Muscle of leg (tissue), 11 donors: ENCODE results near the gene MOB3B. TPM values are rescaled to one million over a fixed set of nuclear protein-coding genes. Genes with fewer than 3 reads are reported as not detected.

Experiments
- DNase-seq: peaks from one replicate; pipeline ENCODE4 v3.0.0; 2013
- H3K27ac ChIP-seq: one replicate; pipeline ENCODE4 v1.5.1; 2013; ENCODE audit warnings: mild to moderate bottlenecking, low read length, control low read depth
- H3K27me3 ChIP-seq: one replicate; pipeline ENCODE4 v1.6.1; 2013; ENCODE audit warnings: low read length; ENCODE audit not compliant: control insufficient read depth, insufficient read depth
- H3K36me3 ChIP-seq: one replicate; pipeline ENCODE4 v1.6.1; 2013; ENCODE audit warnings: low read length; ENCODE audit not compliant: control insufficient read depth, insufficient read depth
- H3K4me1 ChIP-seq: one replicate; pipeline ENCODE4 v1.6.1; 2013; ENCODE audit warnings: low read length; ENCODE audit not compliant: control insufficient read depth, insufficient read depth
- H3K4me3 ChIP-seq: one replicate; pipeline ENCODE4 v1.5.1; 2013; ENCODE audit warnings: low read length, control low read depth
- H3K9me3 ChIP-seq: replicated peaks from 2 replicates; pipeline ENCODE4 v1.6.1; 2013; ENCODE audit warnings: low read depth, low read length; ENCODE audit not compliant: control insufficient read depth
- WGBS: methylation state at CpG from one replicate; pipeline ENCODE4 v1.1.5; 2013; ENCODE audit warnings: missing lambda C conversion rate; ENCODE audit not compliant: insufficient coverage; 5-methylcytosine and 5-hydroxymethylcytosine counted together
- polyA plus RNA-seq, 8 donors: library from polyadenylated mRNA; unstranded; fragments of 120-200 nt; gene quantifications; one replicate each; pipeline versions ENCODE4 v1.2.1 to v1.2.3, GENCODE V29; 2013; ENCODE audit warnings: inconsistent platforms in 1 of 8, low replicate concordance in 1 of 8; ENCODE audit not compliant: insufficient read length in 8 of 8, insufficient read depth in 1 of 8
- total RNA-seq: library from RNA; stranded (reverse); fragments of 120-200 nt; gene quantifications from one replicate; pipeline ENCODE4 v1.2.4, GENCODE V29; 2013

MOB3B gene
- total and polyA plus RNA-seq, 9 donors, result 1.4 to 4.3 (median 2.6) TPM

DNA sequence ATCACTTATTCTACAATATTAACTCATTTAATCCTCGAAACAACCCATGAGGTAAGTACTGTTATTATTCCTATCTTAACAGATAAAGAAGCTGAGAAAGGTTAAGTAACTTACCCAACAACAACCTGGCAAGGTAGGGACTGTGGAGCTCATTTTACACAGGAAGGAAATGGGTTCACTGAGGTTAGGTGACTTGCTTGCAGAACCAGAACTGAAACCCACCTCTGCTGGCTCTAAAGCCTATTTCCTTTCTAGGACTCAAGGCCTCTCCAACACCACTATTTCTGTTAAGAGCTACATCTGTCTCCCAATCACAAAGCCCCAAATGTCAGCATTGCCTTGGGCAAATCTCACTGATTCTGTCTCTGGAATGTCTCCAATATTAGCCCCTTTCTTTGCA, 44.5 kb downstream of the MOB3B start:
- Histone ChIP-seq H3K27ac (no peak overlapping the region), H3K9me3 (no peaks in the 10 kb centered on the region)

DNA sequence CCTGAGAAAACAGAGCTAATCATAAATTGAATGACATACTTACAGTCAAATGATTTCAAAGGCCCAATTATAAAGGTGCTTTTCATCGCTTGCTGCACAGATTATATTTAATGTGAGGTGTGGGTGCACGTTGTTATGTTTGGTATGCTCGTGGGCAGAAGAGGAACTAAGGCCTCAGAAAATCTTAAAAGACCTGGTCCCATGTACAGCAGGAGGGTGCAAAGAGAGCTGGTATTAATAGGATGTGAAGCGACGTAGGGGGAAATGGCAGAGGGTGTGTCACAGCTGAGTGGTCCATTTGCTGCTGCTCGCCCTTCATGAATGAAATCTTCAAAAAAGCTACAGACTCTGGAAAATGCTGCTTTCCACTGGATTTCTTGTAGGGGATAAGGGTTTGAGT, 46.0 kb downstream of the MOB3B start:
- WGBS, result 89% methylated on average over 6 of the region's 6 CpGs
- no peak overlapping the region for H3K4me3 ChIP-seq

More for the DNA sequence above, 44.5 kb downstream of the MOB3B start:
- H3K27me3 ChIP-seq, result no peaks in the 10 kb centered on the region
- no peak for DNase-seq
- H3K4me3 ChIP-seq, result no peak overlapping the region
- no CpG with 5 or more reads among the region's 1 CpG for WGBS
- H3K4me1 ChIP-seq, result no peaks in the 10 kb centered on the region
- no peaks in the 10 kb centered on the region for H3K36me3 ChIP-seq

DNA sequence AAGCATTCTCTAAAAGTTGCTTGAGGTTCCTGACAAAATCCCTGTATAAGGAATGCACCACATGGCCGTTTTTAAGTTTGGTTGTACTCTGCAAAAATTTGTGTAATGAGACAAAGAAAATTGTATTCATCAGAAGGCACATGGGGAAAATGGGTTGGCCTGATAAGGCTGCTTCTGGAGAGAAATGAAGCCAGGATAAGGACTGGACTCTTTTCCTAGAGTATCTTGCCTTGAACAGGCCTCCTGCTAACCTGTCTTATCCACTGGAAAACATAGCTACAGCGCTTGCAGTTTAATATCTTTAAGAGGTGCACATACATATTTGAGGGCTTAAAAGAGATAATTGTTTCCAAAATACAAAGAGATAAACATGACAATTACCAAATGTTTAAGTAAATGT, 46.9 kb downstream of the MOB3B start:
- DNase-seq, result no peak
- Histone ChIP-seq H3K36me3 (no peaks in the 10 kb centered on the region), H3K27ac (no peak overlapping the region), H3K9me3 (peaks cover 2% of the 10 kb centered on the region), H3K4me3 (no peak overlapping the region), H3K4me1 (no peaks in the 10 kb centered on the region), H3K27me3 (no peaks in the 10 kb centered on the region)
- 60% methylated on average over 1 of the region's 2 CpGs for WGBS

More for the DNA sequence above, 46.0 kb downstream of the MOB3B start:
- no peak overlapping the region for H3K27ac ChIP-seq
- no peaks in the 10 kb centered on the region for H3K4me1 ChIP-seq
- no peaks in the 10 kb centered on the region for H3K9me3 ChIP-seq
- H3K27me3 ChIP-seq, result no peaks in the 10 kb centered on the region
- no peaks in the 10 kb centered on the region for H3K36me3 ChIP-seq
- DNase-seq, result no peak

DNA sequence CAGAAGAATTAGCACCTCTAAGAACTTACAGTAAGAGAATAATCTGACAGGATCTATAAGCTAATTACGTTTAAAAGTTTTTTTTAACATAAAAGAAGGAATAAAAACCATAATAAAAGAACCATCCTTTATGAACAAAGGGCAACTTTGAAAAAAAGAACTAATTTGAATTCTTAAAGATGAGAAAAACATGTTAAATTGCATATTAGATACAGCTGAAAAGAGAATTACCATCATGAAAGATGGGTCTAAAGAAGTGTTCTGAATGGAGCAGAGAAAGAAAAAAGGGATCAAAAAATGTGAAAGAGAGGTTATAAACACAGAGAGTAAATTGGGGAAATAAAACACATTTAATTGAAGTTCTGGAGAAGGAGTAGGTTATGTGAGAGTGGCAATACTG, 51.3 kb downstream of the MOB3B start:
- Histone ChIP-seq H3K27me3 (no peaks in the 10 kb centered on the region), H3K27ac (no peak overlapping the region), H3K9me3 (peaks cover 2% of the 10 kb centered on the region), H3K36me3 (no peaks in the 10 kb centered on the region), H3K4me3 (no peak overlapping the region), H3K4me1 (peaks cover 1% of the 10 kb centered on the region)
- DNase-seq, result no peak
- WGBS, result no CpG with 5 or more reads among the region's 1 CpG

DNA sequence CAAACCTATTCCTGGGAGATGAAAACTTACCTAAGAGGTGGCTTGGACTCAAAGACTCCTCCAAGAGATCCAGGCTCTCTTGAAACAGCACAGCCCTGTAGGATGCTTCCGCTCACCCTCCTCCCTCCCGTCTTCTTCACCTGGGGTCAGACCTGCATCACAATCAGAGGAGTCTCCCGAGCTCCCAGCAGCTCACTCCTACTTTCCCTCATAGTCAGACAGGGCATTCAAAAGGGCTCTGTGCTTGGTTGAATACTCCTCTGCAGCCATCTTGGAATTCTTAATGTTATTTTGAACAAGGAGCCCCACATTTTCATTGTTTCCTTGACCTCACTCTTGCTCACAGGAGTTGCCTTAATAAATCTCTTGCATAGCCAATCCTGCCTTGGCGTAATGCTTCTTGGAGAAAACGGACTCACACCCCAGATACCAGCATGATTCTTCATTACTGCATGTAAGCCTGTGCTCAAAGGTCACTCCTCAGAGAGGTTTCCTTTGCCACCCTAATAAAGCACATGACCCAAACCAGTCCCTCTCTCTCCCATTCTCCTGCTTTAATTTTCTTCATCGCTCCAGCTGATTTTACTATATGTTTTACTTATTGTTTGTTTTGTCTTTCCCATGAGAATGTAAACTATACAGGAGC, 52.6 kb downstream of the MOB3B start:
- Histone ChIP-seq H3K27ac (no peak overlapping the region), H3K4me3 (no peak overlapping the region), H3K36me3 (no peaks in the 10 kb centered on the region), H3K9me3 (peaks cover 2% of the 10 kb centered on the region), H3K4me1 (peaks cover 5% of the 10 kb centered on the region), H3K27me3 (no peaks in the 10 kb centered on the region)
- DNase-seq, result no peak
- WGBS, result 93% methylated on average over 2 of the region's 6 CpGs

DNA sequence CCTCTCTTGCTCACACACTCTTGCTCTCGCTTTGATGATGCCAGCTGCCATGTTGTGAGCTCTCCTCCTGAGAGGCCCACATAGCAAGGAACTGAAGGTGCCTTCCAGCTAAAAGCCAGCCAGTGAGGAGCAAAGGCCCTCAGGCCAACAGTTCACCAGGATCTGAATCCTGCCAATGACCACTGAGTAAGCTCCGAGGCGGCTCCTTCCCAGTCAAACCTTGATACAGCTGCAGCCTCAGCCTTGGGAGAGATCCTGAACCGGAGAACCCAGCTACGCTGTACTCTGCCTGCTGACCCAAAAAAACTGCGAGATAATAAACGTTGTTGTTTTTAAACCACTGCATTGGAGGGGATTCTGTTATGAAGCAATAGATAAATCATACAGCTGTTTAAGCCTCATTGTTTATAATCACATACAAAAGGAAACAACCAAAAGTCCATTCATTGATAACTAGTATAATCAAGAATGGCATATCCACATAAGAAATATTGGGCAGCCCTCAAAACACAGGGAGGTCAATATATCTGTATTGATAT, 54.5 kb downstream of the MOB3B start:
- H3K27me3 ChIP-seq, result no peaks in the 10 kb centered on the region
- WGBS, result 96% methylated on average over 3 of the region's 7 CpGs
- DNase-seq, result no peak
- peaks cover 5% of the 10 kb centered on the region for H3K4me1 ChIP-seq
- no peak overlapping the region for H3K27ac ChIP-seq
- peaks cover 2% of the 10 kb centered on the region for H3K9me3 ChIP-seq
- H3K4me3 ChIP-seq, result no peak overlapping the region
- H3K36me3 ChIP-seq, result no peaks in the 10 kb centered on the region

DNA sequence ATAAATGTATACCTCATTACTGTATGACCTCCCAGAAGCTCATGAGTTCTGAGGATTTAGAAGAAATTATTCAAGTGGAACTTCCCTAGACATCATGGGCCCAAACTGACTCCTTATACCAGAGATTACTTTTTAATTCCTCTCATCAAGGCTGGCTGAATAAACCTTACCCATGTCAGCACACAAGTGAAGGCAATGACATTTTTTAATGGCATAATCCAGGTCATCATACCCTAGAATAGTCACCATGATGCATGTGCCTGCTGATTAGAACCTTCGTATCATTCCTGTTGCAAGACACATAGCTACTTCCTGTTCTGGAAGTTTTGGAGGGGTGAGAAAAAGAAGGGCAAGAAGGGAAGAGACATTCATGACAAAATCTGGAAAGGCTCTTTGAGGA, 55.3 kb downstream of the MOB3B start:
- no peaks in the 10 kb centered on the region for H3K36me3 ChIP-seq
- no peak overlapping the region for H3K4me3 ChIP-seq
- no peak overlapping the region for H3K27ac ChIP-seq
- no CpG with 5 or more reads among the region's 1 CpG for WGBS
- H3K27me3 ChIP-seq, result no peaks in the 10 kb centered on the region
- no peak for DNase-seq
- peaks cover 5% of the 10 kb centered on the region for H3K4me1 ChIP-seq
- H3K9me3 ChIP-seq, result peaks cover 2% of the 10 kb centered on the region

DNA sequence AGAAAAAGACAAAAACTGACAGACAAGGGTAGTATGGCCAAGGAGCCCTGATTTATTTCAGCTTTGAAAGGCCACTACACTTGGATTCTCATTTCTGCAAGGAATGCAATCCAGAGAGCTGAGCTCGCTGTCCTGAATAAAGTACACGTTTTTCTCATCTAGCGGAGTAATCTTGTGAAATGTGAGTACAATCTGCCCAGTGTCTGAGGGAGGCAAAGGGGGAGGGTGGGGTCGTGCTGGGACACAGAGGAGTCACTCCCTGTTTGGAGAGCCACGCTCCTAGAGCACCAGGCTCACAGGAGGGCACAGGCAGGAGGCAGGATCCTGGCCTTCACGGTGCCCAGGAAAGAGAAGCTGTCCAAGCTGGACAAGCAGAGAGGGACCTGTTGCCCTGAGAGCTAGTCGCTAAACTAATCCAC, 56.5 kb downstream of the MOB3B start:
- Histone ChIP-seq H3K27me3 (no peaks in the 10 kb centered on the region), H3K36me3 (no peaks in the 10 kb centered on the region), H3K4me3 (no peak overlapping the region), H3K9me3 (no peaks in the 10 kb centered on the region), H3K27ac (no peak overlapping the region), H3K4me1 (peaks cover 5% of the 10 kb centered on the region)
- DNase-seq, result peak; percentile 67
- WGBS, result 35% methylated on average over 3 of the region's 7 CpGs

DNA sequence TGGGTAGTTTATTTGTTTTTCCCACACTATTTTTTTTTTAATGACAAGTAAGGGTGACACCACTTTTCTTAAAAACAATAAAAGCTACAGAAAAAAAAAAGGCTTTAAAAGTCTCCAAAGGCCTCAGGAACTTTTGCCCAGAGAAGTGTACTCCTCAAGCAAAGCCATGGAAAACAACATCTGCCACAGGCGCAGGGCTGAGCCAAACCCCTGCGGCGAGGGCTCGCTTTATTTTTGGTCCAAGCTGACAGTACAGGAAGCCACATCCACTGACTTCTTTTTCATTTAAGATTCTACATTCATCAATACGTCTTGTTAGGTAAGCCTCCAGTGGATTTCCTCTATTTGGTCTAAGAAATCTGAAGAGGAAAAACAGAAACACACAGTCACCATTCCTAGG, 57.4 kb downstream of the MOB3B start:
- no peak overlapping the region for H3K4me3 ChIP-seq
- peak; percentile 67 for DNase-seq
- peaks cover 5% of the 10 kb centered on the region for H3K4me1 ChIP-seq
- 10% methylated on average over 4 of the region's 5 CpGs for WGBS
- no peaks in the 10 kb centered on the region for H3K9me3 ChIP-seq
- H3K27me3 ChIP-seq, result no peaks in the 10 kb centered on the region
- H3K36me3 ChIP-seq, result no peaks in the 10 kb centered on the region
- H3K27ac ChIP-seq, result no peak overlapping the region

DNA sequence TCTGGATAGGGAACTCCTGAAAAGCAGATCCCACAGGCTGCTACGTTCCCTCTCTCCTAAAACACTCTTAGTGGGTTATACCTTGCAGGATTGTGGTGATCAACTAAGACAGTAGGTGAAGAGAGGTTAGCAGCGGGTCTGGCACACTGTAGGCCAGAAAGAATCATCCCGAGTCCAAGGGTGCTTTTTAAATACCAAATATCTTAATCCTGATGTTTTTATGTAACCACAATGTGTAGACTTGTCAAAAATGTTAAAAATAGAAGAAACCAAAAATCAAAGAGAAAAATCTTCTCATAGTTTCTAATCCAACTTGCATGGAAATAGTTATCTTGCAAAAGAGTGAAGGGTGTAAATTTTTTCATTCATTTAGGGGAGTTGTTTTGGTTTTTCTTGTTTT, 57.8 kb downstream of the MOB3B start:
- no peaks in the 10 kb centered on the region for H3K36me3 ChIP-seq
- no CpG with 5 or more reads among the region's 3 CpGs for WGBS
- H3K27me3 ChIP-seq, result no peaks in the 10 kb centered on the region
- DNase-seq, result no peak
- H3K4me1 ChIP-seq, result peaks cover 5% of the 10 kb centered on the region
- H3K4me3 ChIP-seq, result no peak overlapping the region
- H3K9me3 ChIP-seq, result no peaks in the 10 kb centered on the region
- no peak overlapping the region for H3K27ac ChIP-seq

DNA sequence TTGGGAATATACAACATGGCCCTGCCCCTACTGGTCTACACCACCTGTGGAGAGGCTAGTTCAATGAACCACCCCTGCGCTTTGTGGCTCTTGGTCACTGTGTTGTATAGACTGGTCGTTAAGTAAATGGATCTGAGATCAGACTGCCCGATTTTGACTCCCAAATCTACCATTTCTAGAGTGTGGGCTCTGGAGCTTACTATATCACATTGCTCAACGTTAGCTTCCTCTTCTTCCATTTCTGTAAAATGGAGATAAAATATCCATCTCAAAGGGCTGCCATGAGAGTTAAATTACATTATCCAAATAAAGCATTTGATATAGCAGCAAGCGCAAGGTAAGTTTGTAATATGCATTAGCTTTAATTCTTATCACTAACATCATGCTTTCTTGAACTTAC, 58.2 kb downstream of the MOB3B start:
- Histone ChIP-seq H3K27me3 (no peaks in the 10 kb centered on the region), H3K4me1 (peaks cover 5% of the 10 kb centered on the region), H3K27ac (no peak overlapping the region), H3K36me3 (no peaks in the 10 kb centered on the region), H3K9me3 (no peaks in the 10 kb centered on the region), H3K4me3 (no peak overlapping the region)
- WGBS, result no CpG with 5 or more reads among the region's 5 CpGs
- no peak for DNase-seq
